NT2/D1 (cell line): ENCODE data around the gene KCNQ5.

Experiments
- SUZ12 ChIP-seq: IDR thresholded peaks from 2 replicates; pipeline ENCODE4 v1.6.1; 2011; ENCODE audit not compliant: insufficient read length, insufficient read depth; ENCODE audit errors: extremely low read depth
- YY1 ChIP-seq: IDR thresholded peaks from 2 replicates; pipeline ENCODE4 v1.6.1; 2011; ENCODE audit not compliant: insufficient read length, insufficient read depth

GRCh38 chr6:72757926-72758325, 136.1 kb downstream of the KCNQ5 start:
- TF ChIP-seq SUZ12 (no peak), YY1 (no peak)
